Posterior vena cava (tissue), 2 donors: Measurements from ENCODE around the gene STK38. TPM values are rescaled to one million over a fixed set of nuclear protein-coding genes. Genes with fewer than 3 reads are reported as not detected.
"Not testable (repeated sequence)": the region's sequence is repeated elsewhere in the genome, so short reads cannot be mapped to it uniquely, and the experiment has no call there.

ENCODE experiments used
- DNase-seq: peaks from one replicate; pipeline ENCODE4 v3.0.0-alpha.2; 2020; ENCODE audit warnings: low spot score
- intact Hi-C, 2 donors: fragments of 100-400 bp; cut with DNase I; formaldehyde crosslinking; loops; one replicate each; pipeline versions ENCODE4 v1.14.1 to v1.14.2; 2022 to 2023
- total RNA-seq, 2 donors: library from RNA; stranded (reverse); fragmentation: NEBNext Ultra II Directional; extraction: Animal tissue kit (Norgen Biotek cat#: 25700); gene quantifications; one replicate each; pipeline ENCODE4 v1.2.1, GENCODE V29; 2021
- donor health status: DM: yes; HTN: yes; CAD: no.
- donor health status: DM: yes; HTN: yes; CAD: no.

STK38 gene
- total RNA-seq, 2 donors from 2014 or later: 32.1 to 32.7 TPM

DNA sequence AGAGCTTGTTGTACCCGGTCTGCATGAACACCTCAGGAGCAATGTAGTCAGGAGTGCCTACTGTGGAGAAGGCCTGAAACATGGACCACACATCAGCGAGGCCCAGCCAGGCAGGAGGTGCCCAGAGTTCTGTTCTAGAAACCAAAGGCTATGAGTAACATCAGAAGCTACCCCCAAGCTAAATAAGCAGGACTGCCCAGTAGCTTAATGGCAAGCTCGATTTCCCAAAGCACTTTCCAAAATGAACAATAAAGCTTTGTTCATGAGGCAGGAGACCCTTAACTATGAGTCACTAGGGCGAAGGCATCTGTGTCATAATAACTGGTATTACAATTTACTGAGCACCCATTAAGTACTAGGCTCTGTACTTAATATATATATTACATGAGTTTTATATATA lies 47.4 kb downstream of the STK38 start:
- no peak for DNase-seq
- intact Hi-C loops: no loop called here

DNA sequence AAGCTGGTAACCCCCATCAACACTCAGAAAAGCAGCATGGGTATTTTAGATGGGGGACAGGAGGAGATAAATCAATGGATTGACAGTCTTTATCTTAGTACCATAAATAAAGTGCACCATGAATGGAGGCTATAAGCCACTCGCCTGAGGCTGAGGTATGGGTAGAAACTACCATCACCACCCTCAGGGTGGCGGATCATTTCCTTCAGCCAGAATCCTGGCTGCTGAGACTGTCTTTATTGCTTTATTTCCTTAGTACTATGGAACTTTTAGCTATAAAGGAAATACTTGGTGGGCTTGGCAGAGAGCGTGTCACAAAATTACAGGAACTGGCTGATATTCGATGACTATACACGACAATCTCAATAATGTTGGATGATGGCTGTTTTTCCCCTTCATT lies 52.2 kb downstream of the STK38 start:
- no peak for DNase-seq
- intact Hi-C loops: no loop called here

DNA sequence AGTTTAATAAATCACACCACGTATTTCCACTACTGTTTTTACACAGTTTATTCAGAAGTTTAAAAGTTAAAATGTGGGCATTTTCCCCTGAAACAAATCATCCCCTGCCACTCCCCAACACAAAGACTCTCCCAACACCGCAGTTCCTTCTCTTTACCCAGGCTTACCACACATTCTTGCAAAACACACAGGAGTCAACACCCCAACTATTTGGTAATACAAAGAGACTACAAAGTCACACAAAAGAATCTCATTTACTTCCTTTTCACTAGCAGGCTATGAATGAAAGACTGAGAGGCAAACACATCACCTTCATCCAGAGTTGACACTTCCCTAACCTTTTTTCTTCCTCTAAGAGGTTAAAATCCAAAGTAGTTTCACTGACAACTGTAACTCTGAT lies 53.4 kb downstream of the STK38 start:
- intact Hi-C loops: no loop called here
- DNase-seq: no peak

DNA sequence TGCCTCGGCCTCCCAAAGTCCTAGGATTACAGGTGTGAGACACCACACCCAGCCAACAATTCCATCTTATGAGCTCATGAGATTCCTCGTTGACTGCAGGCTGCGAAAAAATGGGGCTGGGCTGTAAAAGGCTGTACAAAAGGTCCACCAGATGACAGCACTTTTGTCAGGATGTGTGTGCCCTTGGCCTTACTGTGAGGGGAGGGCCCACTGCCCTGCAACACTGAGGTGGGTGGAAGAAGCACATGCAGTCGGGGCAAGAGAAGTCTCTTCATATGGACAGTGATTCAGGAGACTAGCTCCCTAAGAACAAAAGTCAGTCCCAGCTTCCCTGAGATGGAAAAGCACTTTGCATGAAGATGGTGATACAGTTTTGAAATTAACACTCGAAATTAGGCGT lies 54.0 kb downstream of the STK38 start:
- intact Hi-C loops: no loop called here

DNA sequence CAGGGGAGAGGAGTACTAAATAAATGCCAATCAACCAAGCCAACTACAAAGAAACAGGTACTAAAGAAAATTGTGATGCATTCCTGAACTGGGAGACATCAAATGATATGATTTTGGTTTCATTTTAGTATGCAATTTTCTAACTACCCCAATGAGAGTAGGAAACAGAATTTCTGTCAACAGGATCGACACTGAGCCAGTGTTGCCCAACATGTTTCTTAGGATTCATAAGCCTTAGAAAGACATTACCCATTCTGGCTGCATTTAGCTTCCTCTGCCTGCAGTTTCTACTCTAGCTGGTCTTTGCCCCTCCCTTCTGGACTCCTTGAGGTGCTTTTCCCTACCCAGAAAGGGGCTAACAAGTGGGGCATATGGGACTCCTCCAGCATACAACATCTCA lies 54.7 kb downstream of the STK38 start:
- DNase-seq: no peak
- intact Hi-C loops: no loop called here

More for the DNA sequence above, 54.0 kb downstream of the STK38 start:
- no peak for DNase-seq

DNA sequence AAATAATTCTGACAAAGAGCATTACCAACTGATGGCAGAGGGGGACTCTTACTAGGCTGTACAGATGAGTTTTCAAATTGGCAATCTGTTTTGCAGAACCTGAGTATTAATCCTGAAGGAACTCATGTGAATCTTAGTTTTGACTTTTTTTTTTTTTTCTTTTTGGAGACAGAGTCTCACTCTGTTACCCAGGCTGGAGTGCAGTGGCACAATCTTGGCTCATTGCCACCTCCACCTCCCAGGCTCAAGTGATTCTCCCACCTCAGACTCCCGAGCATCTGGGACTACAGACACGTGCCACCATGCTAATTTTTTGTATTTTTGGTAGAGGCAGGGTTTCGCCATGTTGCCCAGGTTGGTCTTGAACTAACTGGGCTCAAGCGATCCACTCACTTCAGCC lies 55.2 kb downstream of the STK38 start:
- DNase-seq: no peak
- intact Hi-C loops: no loop called here

DNA sequence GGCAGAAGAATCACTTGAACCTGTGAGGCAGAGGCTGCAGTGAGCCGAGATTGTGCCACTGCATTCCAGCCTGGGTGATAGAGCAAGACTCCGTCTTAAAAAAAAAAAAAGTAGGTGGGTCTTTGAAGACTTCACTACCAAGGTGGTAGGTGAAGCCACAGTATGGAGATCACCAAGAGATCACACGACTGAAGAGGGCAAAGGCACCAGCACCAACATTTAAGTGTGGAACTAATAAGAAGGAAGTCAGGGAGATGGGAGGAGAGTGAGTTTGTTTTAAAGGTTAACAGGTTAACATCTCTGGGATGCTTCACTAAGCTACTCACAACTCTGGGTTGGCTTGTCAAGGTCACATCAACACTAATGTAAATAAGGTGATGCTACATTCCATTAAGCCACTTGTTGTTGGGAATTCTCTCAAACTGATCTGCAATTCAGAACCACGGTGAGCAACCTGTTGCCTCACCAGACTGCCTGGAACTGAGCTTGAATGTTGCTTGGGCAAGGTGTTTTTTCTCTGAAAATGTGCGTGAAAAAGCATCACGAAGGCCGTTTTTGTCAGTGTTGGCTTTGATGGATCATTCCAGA lies 55.8 kb downstream of the STK38 start:
- intact Hi-C loops: no loop called here
- DNase-seq: no peak

DNA sequence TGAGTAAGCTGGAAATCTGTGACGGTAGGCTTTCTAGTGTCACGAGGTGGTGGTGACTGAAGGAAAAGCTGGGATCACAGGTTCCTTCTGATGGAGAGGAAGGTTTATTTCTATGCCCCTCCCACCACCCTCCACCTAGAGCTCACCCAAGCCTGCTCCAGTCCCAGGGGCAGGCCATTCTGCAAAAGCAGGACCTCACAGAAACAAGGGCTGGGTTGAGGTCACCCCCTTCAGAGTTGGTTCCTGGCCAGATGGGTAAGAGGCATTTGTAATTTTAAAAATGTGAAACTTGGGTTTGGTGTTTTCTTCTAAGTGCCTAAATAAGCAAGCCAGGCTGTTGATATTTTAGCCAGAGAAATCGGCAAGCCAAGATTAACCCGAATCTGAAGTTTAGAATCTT lies 57.9 kb downstream of the STK38 start:
- intact Hi-C loops: no loop called here
- no peak for DNase-seq

DNA sequence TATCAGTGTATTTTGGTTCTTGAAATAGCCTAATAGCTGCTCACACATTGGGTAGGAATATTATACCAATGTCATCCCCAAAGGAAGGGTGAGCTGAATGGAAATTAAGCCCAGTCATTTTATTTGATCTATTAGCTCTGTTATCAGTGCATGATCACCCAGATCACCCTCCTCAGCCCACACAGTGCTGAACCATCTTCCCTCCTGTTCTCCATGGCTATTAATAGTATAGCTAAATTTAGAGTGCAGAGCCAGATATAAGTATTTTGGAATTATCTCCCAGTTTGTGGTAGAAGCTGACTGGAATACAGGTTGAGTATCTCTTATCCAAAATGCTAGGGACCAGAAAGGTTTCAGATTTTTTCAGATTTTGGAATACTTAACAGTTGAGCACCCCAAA lies 59.1 kb downstream of the STK38 start:
- DNase-seq: no peak
- intact Hi-C loops: no loop called here

DNA sequence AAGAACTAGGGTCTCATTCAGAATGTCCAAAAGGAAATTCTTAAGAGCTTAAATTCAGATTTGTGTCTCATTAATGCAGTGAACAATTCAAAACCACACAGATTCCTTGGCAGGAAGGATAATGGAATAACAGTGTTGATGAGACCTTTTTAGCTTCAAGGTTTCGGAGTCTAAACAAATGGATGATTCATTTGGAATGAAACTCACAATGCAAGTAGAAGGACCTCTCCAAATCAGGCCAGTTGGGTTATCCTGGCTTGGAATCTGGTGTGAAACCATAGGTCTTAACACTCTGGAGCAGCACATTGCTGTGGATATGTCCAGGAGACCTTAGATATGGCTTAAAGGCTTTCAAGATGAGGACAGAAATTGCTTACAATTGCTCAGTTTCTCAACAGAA lies 59.6 kb downstream of the STK38 start:
- no peak for DNase-seq
- intact Hi-C loops: no loop called here

DNA sequence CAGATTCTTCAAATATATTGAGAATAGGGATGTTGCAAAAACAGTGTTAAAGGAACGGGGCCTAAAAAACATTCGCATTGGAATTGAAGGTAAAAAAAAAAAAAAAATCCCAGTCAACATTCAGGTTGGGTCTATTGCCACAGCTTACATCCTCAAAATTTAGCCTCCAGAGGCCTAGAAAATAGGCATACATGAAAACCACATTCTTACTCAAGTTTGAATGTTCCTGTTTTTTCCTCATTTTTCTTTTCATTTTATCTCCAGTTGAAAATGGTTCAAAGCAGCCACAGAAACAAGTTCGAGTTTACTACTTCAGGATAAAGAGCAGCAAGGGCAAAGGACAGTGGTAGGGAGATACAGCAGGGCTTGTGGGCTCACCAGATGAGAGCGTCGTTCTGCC lies 62.5 kb downstream of the STK38 start:
- no peak for DNase-seq
- intact Hi-C loops: no loop called here

DNA sequence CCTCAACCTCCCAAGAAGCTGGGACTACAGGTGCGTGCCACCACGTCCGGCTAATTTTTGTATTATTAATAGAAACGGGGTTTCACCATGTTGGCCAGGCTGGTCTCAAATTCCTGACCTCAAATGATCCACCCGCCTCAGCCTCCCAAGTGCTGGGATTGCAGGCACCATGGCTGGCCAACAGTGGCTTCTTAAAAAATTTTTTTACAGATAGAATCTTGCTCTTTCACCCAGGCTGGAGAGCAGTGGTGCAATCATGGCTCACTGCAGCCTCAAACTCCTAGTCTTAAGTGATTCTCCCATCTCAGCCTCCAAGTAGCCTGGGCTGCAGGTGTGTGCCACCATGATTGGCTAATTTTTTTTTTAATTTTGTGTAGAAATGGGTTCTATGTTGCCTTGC lies 64.0 kb downstream of the STK38 start:
- DNase-seq, intact Hi-C loops: not testable (repeated sequence)

DNA sequence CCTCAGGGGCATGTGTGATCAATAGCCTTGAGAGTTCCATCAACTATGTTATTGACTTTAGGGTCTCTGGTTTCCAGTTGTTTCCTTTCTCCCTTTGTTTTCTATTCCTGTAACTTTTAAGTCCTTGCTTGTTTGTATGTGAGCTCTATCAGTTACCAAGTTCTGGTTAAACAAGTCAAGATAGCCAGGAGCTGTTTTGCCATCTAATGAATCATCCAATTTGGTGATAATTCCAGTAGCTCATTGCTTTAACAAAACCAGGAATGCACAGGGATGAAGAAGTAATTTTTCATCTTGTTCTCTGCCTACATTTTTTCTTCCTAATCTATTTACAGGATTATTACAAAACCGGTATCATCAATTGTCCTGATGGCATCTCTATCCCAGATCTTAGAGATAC lies 68.0 kb downstream of the STK38 start:
- DNase-seq: no peak
- intact Hi-C loops: no loop called here

DNA sequence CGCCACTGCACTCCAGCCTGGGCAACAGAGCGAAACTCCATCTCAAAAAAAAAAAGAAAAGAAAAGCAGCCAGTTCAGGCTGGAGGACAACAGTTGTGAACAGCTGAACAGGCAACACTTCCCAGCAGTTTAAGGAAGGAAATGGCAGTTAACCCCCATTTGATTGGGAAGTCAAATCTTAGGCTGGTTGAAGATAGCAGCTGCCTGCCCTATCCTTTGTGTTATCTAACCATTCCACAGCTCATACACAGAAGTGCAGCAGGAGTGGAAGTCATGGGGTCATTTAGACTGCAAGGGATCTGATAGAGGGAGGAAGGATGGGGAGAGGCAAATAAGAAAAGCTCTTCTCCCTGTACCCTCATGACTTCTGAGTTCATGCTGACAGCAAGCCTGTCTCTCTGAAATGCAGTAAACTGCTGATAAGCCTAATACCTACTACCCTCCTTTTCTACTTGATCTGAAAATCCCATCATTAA lies 69.2 kb downstream of the STK38 start:
- no peak for DNase-seq
- intact Hi-C loops: no loop called here

DNA sequence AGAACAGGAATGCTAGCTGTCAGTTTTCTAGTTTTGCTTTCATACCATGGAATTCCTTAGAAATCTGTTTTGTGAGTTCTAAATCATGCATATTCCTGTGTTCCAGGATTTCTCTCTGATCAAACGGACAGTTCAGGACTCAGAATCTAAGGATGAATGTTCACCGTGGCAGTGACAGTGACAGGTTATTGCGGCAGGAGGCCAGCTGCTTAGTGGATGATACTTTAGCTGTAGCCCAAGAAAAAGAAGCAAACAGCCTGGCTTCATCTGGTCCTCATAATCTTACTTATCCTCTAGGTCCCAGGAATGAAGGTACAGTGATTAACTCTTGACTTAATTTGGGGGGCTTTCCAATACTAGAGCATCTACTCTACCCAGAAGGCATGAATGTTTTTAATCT lies 77.3 kb downstream of the STK38 start:
- no peak for DNase-seq
- intact Hi-C loops: no loop called here

DNA sequence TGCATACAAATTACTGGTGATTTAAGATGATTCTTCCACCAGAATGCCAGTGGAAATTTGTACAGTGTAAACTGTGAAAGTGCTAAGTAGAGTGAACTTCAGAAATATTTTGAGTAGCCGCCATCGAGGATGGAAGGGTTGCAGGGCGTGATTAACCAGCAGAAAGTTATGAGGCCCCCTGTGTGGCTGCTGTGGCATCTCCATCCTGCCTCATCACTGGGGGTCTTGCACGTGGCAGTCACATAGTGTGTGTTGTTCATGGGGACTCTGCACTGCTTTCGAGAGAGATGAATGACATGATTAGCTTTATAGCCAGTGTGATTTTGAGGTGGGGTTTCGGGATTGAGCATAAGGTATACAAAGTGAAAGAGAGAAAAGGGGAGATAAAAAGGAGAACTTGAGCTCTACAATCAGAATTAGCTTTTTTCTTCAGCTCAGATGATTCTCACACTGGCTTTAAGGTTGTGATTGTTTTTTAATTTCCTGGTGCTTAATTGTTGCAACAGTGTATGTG lies 78.1 kb downstream of the STK38 start:
- intact Hi-C loops: no loop called here

DNA sequence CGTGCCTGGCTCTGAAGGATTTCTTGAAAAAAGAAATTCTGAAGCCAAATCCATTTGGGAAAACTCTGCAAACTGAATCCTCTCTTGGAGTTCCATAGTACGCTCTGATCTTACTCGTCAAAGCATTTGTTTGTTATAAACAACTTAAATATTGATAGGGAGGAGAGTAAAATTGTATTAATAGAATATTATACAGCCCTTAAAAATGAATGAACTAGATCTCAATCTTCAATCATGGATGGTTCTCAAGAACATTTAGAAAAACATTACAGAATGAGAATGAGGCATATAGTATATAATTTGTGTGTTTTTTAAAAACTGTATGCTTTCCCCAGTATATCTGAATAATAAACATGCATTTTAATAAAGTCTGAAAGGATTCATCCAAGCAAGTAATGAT lies 79.7 kb downstream of the STK38 start:
- intact Hi-C loops: no loop called here
- no peak for DNase-seq

More for the DNA sequence above, 78.1 kb downstream of the STK38 start:
- no peak for DNase-seq

DNA sequence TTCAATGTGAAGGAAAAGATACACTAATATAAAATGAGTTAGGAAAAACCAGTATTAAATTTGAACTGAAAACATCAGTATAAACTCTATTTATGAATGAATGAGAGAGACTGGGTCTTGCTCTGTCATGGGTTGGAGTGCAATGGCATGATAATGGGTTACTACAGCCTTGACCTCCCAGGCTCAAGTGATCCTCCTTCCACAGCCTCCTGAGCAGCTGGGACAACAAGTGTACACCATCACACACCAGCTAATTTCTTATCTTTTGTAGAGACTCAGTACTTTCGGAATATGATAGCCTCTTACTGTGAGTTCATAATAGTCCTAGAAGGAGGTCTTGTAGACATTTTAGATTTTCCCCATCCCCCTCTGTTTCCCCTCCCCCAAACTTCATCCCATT lies 83.0 kb downstream of the STK38 start:
- intact Hi-C loops: no loop called here
- no peak for DNase-seq

DNA sequence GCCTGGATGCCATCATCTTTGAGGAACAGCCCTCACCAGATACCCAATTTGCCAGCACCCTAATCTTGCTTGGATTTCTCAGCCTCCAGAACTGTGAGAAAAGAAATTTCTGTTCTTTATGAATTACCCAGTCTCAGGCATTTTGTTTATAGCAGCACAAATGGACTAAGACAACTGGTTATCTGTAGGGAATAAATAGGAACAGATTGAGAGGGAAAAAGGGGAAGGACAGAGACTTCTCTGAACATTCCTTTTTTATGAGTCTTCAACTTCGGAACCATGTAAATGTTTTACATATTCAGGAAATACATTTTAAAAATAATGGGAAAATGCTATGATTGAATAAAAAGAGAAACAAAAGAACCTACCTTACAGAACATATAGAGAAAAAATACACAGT lies 83.6 kb downstream of the STK38 start:
- DNase-seq: no peak
- intact Hi-C loops: no loop called here

DNA sequence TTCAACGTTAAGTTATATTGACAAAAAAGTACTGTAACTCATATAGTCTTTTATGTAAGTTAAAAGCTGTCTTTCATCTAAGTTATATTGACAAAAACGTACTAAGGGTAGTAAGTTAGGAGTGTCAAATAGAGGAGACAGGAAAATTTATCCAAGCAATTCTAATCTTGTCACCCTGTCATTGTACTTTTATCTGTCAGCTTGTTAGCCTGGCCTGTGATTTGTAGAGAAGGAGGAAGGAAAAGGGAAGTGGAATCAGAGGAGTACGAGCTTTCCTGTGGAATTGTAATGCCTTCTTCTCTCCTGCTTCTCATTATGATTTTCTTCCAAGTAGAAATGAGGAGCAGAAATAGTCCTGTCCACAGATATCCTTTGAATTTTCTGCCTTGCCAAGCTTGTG lies 85.6 kb downstream of the STK38 start:
- intact Hi-C loops: no loop called here
- DNase-seq: no peak

DNA sequence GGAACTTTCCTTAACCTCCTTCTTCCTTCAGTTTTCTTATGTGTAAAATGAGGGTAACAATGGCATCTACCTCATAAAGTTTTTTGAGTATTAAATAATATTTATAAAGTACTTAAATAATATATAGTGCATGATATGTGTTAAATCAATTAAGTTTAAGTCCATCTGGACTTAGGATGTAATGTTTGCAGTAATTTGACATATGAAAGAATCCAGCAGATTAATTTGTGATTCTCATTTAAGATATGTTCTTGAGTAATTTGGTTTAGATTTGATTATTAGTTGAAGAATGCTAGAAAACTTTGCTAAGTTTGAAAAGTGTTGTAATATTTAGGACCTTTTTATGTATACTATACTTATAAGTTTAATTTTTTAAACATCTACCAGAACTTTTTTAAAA lies 86.4 kb downstream of the STK38 start:
- intact Hi-C loops: no loop called here
- DNase-seq: no peak

DNA sequence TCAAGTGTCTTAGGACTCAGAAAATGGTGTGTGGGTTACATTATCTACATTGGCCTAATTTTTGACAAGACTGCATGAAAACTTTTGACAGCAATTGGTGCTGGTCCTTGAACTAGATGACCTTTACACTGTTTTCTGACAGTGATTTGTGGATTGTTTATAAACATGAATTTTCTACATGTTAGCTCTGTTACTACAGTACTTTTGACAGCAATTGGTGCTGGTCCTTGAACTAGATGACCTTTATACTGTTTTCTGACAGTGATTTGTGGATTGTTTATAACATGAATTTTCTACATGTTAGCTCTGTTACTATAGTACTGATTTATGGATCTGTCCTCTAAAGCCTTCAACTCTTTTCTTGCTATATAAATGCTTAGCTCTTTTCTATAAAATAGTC lies 87.8 kb downstream of the STK38 start:
- intact Hi-C loops: no loop called here
- DNase-seq: no peak
